Lung (tissue), 12 donors: ENCODE results near the gene DYSF. TPM values are rescaled to one million over a fixed set of nuclear protein-coding genes. Genes with fewer than 3 reads are reported as not detected.

Source experiments
- ATAC-seq: fragments of 200-7000 bp; cut with Tn5 transposase; one replicate; pipeline ENCODE4 v1.9.1; 2020; ENCODE audit warnings: moderate number of reproducible peaks; ENCODE audit not compliant: insufficient read depth, low FRiP score
- DNase-seq, 3 donors: peaks; one replicate each; pipeline ENCODE4 v3.0.0-alpha.2; 2013 to 2017
- H3K27ac ChIP-seq, 2 donors: one replicate each; pipeline ENCODE4 v1.5.1; 2013; ENCODE audit warnings: mild to moderate bottlenecking in 2 of 2, moderate library complexity in 2 of 2, control low read depth in 1 of 2, inconsistent platforms in 1 of 2, low read depth in 1 of 2, low read length in 1 of 2
- H3K27me3 ChIP-seq, 3 donors: one replicate each; pipeline ENCODE4 v1.5.1; 2013; ENCODE audit warnings: low read length in 2 of 3; ENCODE audit not compliant: control insufficient read depth in 3 of 3, insufficient read depth in 3 of 3
- H3K36me3 ChIP-seq, 4 donors: one replicate each; pipeline ENCODE4 v1.5.1; 2013; ENCODE audit warnings: low read length in 4 of 4, mild to moderate bottlenecking in 1 of 4, moderate library complexity in 1 of 4; ENCODE audit not compliant: control insufficient read depth in 4 of 4, insufficient read depth in 4 of 4
- H3K4me1 ChIP-seq, 5 donors: one replicate each; pipeline ENCODE4 v1.5.1; 2013; ENCODE audit warnings: low read length in 5 of 5, mild to moderate bottlenecking in 2 of 5, moderate library complexity in 1 of 5; ENCODE audit not compliant: control insufficient read depth in 5 of 5, insufficient read depth in 5 of 5
- H3K4me3 ChIP-seq: one replicate; pipeline ENCODE4 v1.5.1; 2013; ENCODE audit warnings: mild to moderate bottlenecking, control low read depth, moderate library complexity
- H3K9ac ChIP-seq, 2 donors: one replicate each; pipeline ENCODE4 v1.5.1; 2013; ENCODE audit warnings: low read length in 2 of 2, control low read depth in 1 of 2; ENCODE audit not compliant: insufficient read depth in 1 of 2
- H3K9me3 ChIP-seq, 4 donors: one replicate each; pipeline ENCODE4 v1.5.1; 2013; ENCODE audit warnings: low read length in 3 of 4, mild to moderate bottlenecking in 1 of 4, moderate library complexity in 1 of 4; ENCODE audit not compliant: control insufficient read depth in 4 of 4, insufficient read depth in 3 of 4
- WGBS, 2 donors: extraction: QIAGEN DNeasy Blood & Tissue Kit; methylation state at CpG; one replicate each; pipeline ENCODE4 v1.1.7; 2013; 5-methylcytosine and 5-hydroxymethylcytosine counted together
- polyA plus RNA-seq, 2 donors: library from polyadenylated mRNA; stranded (reverse); fragments of 200-250 nt; gene quantifications; one replicate each; pipeline ENCODE4 v1.2.1, GENCODE V29; 2013
- total RNA-seq, 2 donors: library from RNA; depleted of rRNA in 1 of 2; stranded (reverse); fragments of >200 nt in 1 of 2; gene quantifications; one replicate each; pipeline ENCODE4 v1.2.1, GENCODE V29; 2014 to 2021
- TF ChIP-seq, protein P1 (sequence below): IDR thresholded peaks from 2 replicates; pipeline ENCODE4 v1.5.1; 2012; ENCODE audit warnings: mild to moderate bottlenecking; ENCODE audit errors: control extremely low read depth, extremely low read depth
- donor health status: control.
- donor health status: control.
- donor health status: Bipolar disorder and iron deficiency.
- donor health status: healthy.
- donor health status: DM: yes; HTN: yes; CAD: no.

DYSF gene
- total and polyA plus RNA-seq, 4 donors, result 12.9 to 56.2 (median 40.0) TPM

GRCh38 chr2:71637736-71638135 is 184.4 kb downstream of the DYSF start:
- ATAC-seq, result no peak
- Histone ChIP-seq H3K36me3 (no peaks in the 10 kb centered on the region), H3K4me3 (no peak overlapping the region), H3K4me1 (peaks cover 0 to 3% (median 0%) of the 10 kb centered on the region in 5 donors), H3K9me3 (no peaks in the 10 kb centered on the region), H3K27ac (no peak overlapping the region), H3K27me3 (no peaks in the 10 kb centered on the region), H3K9ac (no peak overlapping the region)
- DNase-seq, result no peak
- TF ChIP-seq, protein P1, sequence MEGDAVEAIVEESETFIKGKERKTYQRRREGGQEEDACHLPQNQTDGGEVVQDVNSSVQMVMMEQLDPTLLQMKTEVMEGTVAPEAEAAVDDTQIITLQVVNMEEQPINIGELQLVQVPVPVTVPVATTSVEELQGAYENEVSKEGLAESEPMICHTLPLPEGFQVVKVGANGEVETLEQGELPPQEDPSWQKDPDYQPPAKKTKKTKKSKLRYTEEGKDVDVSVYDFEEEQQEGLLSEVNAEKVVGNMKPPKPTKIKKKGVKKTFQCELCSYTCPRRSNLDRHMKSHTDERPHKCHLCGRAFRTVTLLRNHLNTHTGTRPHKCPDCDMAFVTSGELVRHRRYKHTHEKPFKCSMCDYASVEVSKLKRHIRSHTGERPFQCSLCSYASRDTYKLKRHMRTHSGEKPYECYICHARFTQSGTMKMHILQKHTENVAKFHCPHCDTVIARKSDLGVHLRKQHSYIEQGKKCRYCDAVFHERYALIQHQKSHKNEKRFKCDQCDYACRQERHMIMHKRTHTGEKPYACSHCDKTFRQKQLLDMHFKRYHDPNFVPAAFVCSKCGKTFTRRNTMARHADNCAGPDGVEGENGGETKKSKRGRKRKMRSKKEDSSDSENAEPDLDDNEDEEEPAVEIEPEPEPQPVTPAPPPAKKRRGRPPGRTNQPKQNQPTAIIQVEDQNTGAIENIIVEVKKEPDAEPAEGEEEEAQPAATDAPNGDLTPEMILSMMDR, result no peak
- 76 to 81% methylated on average over 4 of the region's 4 CpGs for WGBS, 2 donors

DNA sequence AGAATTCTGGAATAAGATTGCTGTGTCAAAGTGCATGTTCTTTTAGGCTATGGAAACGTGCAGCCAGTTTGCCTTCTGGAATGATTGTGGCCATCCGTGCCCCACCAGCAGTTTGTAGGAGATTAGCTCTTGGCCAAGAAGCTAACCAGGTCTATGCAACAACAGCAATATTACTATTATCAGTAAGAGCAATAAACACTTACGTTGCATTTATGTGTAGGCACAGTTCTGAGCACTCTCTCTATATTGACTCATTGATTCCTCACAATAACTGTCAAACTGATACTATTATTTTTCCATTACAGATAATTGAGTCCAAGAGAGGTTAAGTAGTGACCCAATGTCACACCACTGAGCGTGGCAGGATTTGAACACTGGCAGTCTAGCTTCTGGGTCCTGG is 186.4 kb downstream of the DYSF start:
- 91 to 95% methylated on average over 4 of the region's 4 CpGs for WGBS, 2 donors
- DNase-seq, result no peak
- H3K4me3 ChIP-seq, result no peak overlapping the region
- peaks cover 0 to 3% (median 0%) of the 10 kb centered on the region in 5 donors for H3K4me1 ChIP-seq
- H3K9me3 ChIP-seq, result no peaks in the 10 kb centered on the region
- TF ChIP-seq, protein P1, result no peak
- no peak for ATAC-seq
- H3K36me3 ChIP-seq, result no peaks in the 10 kb centered on the region
- no peaks in the 10 kb centered on the region for H3K27me3 ChIP-seq
- no peak overlapping the region for H3K9ac ChIP-seq
- no peak overlapping the region for H3K27ac ChIP-seq

DNA sequence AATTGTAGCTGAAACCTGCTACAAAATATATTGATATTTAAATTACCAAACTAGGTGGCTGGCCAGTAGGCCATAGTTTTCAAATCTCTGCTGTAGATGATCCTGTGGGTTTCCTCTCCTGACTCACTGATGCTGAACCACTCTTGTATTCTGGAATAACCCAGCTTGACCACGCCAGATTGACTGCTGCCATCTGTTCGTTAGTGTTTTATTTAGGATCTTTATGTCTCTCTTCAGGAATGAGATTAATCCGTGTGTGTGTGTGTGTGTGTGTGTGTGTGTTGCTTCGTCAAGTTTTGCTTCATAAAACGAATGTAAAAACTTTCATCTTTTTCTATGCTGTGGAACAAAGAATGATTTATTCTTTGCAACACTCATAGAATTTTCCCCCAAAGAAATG is 187.1 kb downstream of the DYSF start:
- no peaks in the 10 kb centered on the region for H3K36me3 ChIP-seq

More for the DNA sequence above, 187.1 kb downstream of the DYSF start:
- no peak overlapping the region for H3K9ac ChIP-seq
- WGBS, 2 donors, result 91 to 93% methylated on average over 5 of the region's 5 CpGs
- TF ChIP-seq, protein P1, result no peak
- peaks cover 0 to 6% (median 0%) of the 10 kb centered on the region in 5 donors for H3K4me1 ChIP-seq
- no peaks in the 10 kb centered on the region for H3K27me3 ChIP-seq
- H3K4me3 ChIP-seq, result no peak overlapping the region
- H3K27ac ChIP-seq, result no peak overlapping the region
- H3K9me3 ChIP-seq, result no peaks in the 10 kb centered on the region
- ATAC-seq, result no peak
- no peak for DNase-seq
